ENCODE results near the gene RPF1.
"Not testable (repeated sequence)": the region's sequence is repeated elsewhere in the genome, so short reads cannot be mapped to it uniquely, and the experiment has no call there.

The RPF1 gene

DNA sequence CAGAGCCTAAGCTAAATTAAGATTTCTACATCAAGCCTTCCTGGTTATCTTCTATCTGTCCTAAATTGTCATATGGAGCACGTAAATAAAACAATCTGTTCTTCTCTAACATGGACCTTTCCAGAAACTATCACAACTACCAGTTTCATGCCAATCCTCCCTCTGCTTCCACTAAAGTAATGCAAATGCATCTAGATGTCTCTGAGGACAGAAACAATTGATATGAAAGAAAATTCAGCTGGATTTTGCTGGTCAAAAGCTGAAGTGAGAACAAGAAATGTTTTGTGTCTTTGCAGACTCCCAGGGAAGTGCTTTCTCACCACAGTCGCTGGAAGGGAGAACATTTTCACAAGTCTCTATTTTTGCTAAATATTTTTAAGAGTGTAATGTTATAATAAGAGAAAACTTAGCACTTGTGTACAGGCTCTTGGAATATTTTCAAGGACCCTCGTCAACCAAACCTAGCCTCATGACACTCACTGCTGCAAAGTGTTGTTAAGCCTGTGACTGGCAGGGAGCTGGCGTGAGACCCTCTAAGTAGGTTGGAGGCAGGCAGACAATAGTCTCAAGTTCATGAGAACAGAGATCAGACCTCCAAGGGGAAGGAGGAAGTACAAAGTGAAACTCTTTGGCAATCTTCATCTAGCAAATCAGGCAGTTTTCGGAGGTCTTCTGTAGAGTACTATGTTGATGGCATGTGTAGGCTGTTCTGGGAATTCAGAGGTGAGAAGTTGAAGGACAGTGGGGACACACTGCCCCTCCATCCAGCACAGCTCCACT is 42.0 kb upstream of the RPF1 start:
- peak; percentile 21 for DNase-seq (ENCODE audit: low spot score)

DNA sequence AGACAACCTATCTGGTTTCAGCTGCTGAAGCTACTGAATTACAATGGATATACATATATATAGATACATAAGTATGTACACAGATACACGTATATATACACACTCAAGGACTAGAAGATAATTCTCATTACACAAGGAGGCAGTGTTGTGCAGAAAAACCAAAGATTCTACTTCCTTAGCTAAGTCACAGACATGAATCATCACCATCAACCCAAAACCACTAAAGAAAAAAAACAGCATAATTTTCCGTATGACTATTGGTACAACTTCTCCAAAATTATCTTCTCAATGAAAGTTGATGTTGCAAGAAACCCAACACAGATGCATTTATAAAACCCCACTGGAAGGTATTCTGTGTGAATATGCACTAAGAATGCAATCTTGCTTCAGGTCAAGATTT is 36.8 kb upstream of the RPF1 start:
- TF ChIP-seq, protein P1, sequence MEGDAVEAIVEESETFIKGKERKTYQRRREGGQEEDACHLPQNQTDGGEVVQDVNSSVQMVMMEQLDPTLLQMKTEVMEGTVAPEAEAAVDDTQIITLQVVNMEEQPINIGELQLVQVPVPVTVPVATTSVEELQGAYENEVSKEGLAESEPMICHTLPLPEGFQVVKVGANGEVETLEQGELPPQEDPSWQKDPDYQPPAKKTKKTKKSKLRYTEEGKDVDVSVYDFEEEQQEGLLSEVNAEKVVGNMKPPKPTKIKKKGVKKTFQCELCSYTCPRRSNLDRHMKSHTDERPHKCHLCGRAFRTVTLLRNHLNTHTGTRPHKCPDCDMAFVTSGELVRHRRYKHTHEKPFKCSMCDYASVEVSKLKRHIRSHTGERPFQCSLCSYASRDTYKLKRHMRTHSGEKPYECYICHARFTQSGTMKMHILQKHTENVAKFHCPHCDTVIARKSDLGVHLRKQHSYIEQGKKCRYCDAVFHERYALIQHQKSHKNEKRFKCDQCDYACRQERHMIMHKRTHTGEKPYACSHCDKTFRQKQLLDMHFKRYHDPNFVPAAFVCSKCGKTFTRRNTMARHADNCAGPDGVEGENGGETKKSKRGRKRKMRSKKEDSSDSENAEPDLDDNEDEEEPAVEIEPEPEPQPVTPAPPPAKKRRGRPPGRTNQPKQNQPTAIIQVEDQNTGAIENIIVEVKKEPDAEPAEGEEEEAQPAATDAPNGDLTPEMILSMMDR (IDR thresholded peaks at IDR 0.05; ENCODE audit: borderline replicate concordance, control extremely low read depth, extremely low read depth, insufficient read depth, missing control alignments), result peak; percentile 45
- in situ Hi-C loops (cut with MboI; ENCODE audit: low sequenced_read_pairs, unreplicated experiment), result loop anchor here (10.0 kb wide), 1 partner anchor 173 kb away; no protein-coding TSS in a partner anchor
- DNase-seq (ENCODE audit: low spot score), result peak; percentile 67

More for the DNA sequence above, 42.0 kb upstream of the RPF1 start:
- in situ Hi-C loops (cut with MboI; ENCODE audit: low sequenced_read_pairs, unreplicated experiment), result loop anchor here (10.0 kb wide), 3 partner anchors 292 to 512 kb away; partner anchors contain the start of gene PRKACB
- TF ChIP-seq, protein P1 (IDR thresholded peaks at IDR 0.05; ENCODE audit: borderline replicate concordance, control extremely low read depth, extremely low read depth, insufficient read depth, missing control alignments), result no peak

DNA sequence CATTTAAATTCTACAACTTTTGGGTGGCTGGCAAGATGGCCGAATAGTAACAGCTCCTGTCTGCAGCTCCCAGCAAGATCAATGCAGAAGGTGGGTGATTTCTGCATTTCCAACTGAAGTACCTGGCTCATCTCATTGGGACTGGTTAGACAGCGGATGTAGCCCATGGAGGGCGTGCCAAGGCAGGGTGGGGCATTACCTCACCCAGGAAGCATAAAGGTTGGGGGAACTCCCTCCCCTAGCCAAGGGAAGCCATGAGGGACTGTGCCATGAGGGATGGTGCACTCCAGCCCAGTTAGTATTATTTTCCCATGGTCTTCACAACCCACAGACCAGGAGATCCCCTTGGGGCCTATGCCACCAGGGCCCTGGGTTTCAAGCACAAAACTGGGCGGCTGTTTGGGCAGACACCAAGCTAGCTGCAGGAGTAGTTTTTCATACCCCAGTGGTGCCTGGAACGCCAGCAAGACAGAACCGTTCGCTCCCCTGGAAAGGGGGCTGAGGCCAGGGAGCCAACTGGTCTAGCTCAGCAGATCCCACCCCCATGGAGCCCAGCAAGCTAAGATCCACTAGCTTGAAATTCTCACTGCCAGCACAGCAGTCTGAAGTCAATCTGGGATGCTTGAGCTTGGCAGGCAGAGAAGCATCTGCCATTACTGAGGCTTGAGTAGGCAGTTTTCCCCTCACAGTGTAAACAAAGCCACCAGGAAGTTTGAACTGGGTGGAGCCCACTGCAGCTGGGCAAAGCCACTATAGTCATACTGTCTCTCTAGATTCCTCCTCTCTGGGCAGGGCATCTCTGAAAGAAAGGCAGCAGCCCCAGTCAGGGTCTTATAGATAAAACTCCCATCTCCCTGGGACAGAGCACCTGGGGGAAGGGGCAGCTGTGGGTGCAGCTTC is 36.1 kb upstream of the RPF1 start:
- in situ Hi-C loops (cut with MboI; ENCODE audit: low sequenced_read_pairs, unreplicated experiment), result loop anchor here (10.0 kb wide), 1 partner anchor 172 kb away; no protein-coding TSS in a partner anchor
- DNase-seq (ENCODE audit: low spot score), result not testable (repeated sequence)

DNA sequence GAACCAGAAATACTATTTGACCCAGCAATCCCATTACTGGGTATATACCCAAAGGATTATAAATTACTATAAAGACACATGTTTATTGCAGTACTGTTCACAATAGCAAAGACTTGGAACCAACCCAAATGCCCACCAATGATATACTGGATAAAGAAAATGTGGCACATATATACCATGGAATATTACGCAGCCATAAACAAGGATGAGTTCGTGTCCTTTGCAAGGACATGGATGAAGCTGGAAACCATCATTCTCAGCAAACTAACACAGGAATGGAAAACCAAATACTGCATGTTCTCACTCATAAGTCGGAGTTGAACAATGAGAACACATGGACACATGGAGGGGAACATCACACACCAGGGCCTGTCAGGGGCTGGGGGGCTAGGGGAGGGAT is 30.4 kb upstream of the RPF1 start:
- DNase-seq (ENCODE audit: low spot score), result not testable (repeated sequence)
- in situ Hi-C loops (cut with MboI; ENCODE audit: low sequenced_read_pairs, unreplicated experiment), result loop anchor here (10.0 kb wide), 1 partner anchor 166 kb away; no protein-coding TSS in a partner anchor

DNA sequence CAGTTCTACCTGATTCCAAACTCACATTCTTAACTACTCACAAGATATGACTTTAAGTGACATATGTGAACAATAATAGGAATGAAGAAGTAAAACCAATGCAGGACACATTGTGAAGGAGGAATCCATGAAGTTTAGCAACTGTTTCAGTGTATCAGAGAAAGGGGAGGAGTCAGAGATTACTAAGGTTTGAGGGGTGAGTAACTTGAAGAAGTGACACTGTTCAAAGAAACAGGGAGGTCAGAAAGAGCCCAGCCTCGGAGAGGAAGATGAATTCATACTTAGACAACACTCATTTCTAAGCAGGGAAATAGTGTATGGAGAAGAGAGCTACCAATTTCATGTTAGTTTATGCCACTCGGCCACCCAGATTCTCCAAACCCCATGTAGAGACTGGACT is 28.2 kb upstream of the RPF1 start:
- TF ChIP-seq, protein P1 (IDR thresholded peaks at IDR 0.05; ENCODE audit: borderline replicate concordance, control extremely low read depth, extremely low read depth, insufficient read depth, missing control alignments), result no peak
- in situ Hi-C loops (cut with MboI; ENCODE audit: low sequenced_read_pairs, unreplicated experiment), result no loop called here
- no peak for DNase-seq (ENCODE audit: low spot score)

DNA sequence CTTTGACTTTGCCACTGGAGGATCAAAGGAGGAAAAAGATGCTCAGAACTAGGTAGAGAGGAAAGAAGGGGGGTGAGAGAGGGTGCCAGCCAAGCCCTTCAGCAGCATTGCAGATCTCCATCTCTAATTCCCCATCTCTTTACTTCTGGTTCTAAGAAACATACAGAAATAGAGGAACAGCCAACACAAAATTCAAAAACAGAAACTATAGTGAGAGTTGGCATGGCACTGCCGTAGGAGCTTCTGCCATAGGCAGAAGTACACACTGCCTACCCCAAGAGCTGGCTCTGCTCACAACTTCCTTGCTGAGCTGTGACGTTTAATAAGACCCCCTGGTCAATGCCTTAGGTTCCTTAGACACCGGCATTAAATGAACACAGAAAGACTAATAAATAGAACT is 26.6 kb upstream of the RPF1 start:
- TF ChIP-seq, protein P1 (IDR thresholded peaks at IDR 0.05; ENCODE audit: borderline replicate concordance, control extremely low read depth, extremely low read depth, insufficient read depth, missing control alignments), result no peak
- no peak for DNase-seq (ENCODE audit: low spot score)
- in situ Hi-C loops (cut with MboI; ENCODE audit: low sequenced_read_pairs, unreplicated experiment), result no loop called here

DNA sequence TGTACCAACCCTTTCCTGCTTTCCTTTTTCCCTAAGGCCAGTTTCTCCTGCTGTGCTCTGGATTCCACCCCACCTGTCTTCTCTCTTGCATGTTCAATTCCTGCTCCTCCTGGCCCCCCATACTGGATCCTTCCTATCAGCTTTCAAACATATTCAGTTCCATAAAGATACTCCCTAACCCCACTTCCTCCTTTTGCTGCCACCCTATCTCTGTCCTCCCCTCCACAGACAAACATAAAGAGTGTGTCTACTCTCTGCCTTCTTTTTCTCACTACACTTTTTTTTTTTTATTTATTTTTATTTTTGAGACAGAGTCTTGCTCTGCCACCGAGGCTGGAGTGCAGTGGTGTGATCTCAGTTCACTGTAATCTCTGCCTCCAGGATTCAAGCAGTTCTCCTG is 16.9 kb upstream of the RPF1 start:
- no peak for DNase-seq (ENCODE audit: low spot score)
- in situ Hi-C loops (cut with MboI; ENCODE audit: low sequenced_read_pairs, unreplicated experiment), result no loop called here
- TF ChIP-seq, protein P1 (IDR thresholded peaks at IDR 0.05; ENCODE audit: borderline replicate concordance, control extremely low read depth, extremely low read depth, insufficient read depth, missing control alignments), result no peak

Data from GM13976 (cell line).